ENCODE measurements around the gene JAK1. TPM values are rescaled to one million over a fixed set of nuclear protein-coding genes. Genes with fewer than 3 reads are reported as not detected.
A peak's percentile ranks its signal among the peaks of the same experiment; 100 is the strongest.

JAK1 gene
- total RNA-seq, 4 donors from 2014 or later: 112 to 158 (median 135) TPM

DNA sequence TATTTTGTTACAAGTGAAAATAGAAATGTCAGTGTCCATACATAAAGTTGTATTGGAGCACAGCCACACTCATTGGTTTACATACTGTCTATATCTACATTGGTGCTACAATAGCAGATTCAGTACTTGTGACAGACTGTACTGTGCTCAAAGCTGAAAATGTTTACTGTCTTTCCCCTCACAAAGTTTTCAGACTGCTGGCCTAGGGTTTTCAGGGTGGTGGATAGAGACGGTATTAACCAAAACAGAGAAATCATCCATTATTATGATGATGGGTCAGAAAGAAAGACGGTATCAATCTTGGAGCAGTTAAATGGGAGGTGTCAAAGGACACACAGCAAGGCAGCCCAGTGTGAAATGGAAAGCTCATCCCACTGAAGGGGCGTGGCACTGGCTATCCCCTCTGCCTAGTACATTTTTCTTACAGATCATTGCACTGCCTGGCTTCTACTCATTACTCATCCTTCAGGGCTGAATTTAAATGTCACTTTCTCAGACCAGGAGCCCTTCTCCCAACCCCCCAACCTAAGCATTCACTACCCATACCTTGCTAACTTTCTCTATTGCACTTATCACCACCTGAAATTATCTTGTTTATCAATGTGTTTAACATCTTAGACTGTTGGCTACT is 10.2 kb downstream of the JAK1 start:
- DNase-seq (ENCODE audit: extremely low spot score): no peak
- H3K4me1 ChIP-seq: peaks cover 39 to 64% (median 43%) of the 10 kb centered on the region in 4 donors
- WGBS: 63% methylated on average over 3 of the region's 3 CpGs
- no peak overlapping the region for H3K27ac ChIP-seq (replicated peaks in 1 of 4)
- no peak overlapping the region for H3K4me3 ChIP-seq
- no peaks in the 10 kb centered on the region for H3K27me3 ChIP-seq
- TF ChIP-seq EP300 (IDR thresholded peaks at IDR 0.05) (no peak), POLR2A (IDR thresholded peaks at IDR 0.05; ENCODE audit: low read depth) (no peak), POLR2AphosphoS5 (IDR thresholded peaks at IDR 0.05) (no peak)
- TF ChIP-seq, protein P1, sequence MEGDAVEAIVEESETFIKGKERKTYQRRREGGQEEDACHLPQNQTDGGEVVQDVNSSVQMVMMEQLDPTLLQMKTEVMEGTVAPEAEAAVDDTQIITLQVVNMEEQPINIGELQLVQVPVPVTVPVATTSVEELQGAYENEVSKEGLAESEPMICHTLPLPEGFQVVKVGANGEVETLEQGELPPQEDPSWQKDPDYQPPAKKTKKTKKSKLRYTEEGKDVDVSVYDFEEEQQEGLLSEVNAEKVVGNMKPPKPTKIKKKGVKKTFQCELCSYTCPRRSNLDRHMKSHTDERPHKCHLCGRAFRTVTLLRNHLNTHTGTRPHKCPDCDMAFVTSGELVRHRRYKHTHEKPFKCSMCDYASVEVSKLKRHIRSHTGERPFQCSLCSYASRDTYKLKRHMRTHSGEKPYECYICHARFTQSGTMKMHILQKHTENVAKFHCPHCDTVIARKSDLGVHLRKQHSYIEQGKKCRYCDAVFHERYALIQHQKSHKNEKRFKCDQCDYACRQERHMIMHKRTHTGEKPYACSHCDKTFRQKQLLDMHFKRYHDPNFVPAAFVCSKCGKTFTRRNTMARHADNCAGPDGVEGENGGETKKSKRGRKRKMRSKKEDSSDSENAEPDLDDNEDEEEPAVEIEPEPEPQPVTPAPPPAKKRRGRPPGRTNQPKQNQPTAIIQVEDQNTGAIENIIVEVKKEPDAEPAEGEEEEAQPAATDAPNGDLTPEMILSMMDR (IDR thresholded peaks at IDR 0.05): no peak
- no peaks in the 10 kb centered on the region for H3K36me3 ChIP-seq
- intact Hi-C loops (cut with DNase I): no loop called here
- no peaks in the 10 kb centered on the region for H3K9me3 ChIP-seq

DNA sequence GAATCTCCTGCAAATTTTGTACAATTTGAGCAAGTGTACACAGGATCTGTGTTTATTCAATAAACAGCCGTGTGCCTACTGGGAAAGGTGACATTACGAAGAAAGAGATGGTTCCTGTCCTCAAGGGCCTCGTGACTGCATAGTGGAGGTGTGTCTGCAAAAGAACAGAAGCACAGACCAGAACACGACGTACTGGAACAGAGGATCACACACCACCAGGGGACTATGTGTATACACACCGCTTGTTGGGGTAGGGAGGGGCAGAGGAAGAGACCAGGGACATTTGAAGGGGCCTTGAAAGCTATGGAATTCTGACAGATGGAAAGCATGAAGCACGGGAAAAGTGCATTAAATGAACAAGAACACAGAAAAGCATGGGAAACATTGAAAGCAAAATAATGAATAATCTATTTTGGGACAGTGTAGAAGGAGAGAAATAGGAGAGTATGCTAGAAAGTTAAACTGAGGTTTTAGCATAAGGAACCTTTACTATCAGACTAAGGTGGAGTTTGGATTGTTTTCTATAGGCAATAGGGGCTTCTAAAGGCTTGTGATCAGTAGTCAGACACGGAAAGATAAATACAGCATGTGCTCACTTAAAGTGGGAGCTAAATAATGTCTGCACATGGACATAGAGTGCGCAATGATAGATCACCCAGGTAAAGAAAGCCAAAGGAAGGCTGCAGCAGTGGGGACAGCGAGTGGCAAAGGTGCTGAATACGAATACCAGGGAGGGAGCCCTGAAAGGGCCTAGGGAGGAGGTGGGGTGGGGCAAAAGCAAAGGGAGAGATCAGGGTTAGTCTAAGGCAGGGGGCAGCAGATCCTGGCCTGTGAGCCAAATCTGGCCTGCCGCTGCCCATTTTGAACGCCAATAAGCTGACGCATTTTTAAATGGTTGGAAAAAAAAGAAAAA is 11.0 kb downstream of the JAK1 start:
- intact Hi-C loops (cut with DNase I): no loop called here
- Histone ChIP-seq H3K4me1 (peaks cover 36 to 62% (median 45%) of the 10 kb centered on the region in 4 donors), H3K27me3 (no peaks in the 10 kb centered on the region), H3K9me3 (no peaks in the 10 kb centered on the region), H3K27ac (replicated peaks in 1 of 4) (no peak overlapping the region), H3K4me3 (no peak overlapping the region), H3K36me3 (no peaks in the 10 kb centered on the region)
- DNase-seq (ENCODE audit: extremely low spot score): no peak
- TF ChIP-seq POLR2AphosphoS5 (IDR thresholded peaks at IDR 0.05): peak in 1 of 2 donors; percentile 60
- TF ChIP-seq, protein P1 (IDR thresholded peaks at IDR 0.05): no peak
- whole genome bisulfite sequencing: 73% methylated on average over 14 of the region's 14 CpGs

DNA sequence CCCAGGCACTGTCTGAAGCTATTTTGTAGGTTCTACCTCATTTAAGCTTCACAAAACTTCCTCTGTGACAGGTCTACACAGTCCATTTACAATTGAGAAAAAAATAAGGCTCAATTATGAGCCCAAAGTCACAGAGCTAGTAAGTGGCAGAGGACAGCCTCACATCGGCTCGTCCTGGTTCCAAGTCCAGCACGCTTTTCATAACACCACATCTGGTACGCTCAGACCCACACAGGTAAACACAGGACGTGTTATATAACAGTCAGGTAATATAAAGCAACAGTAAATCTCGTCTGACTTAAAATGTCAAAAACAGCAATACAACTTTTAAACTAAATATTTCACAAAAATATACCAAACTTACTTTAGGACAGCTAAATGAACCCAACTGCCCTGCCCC is 13.1 kb downstream of the JAK1 start:
- 77% methylated on average over 6 of the region's 6 CpGs for WGBS
- no peaks in the 10 kb centered on the region for H3K27me3 ChIP-seq
- no peaks in the 10 kb centered on the region for H3K9me3 ChIP-seq
- DNase-seq (ENCODE audit: extremely low spot score): no peak
- H3K4me3 ChIP-seq: no peak overlapping the region
- TF ChIP-seq, protein P1 (IDR thresholded peaks at IDR 0.05): no peak
- TF ChIP-seq POLR2A (IDR thresholded peaks at IDR 0.05; ENCODE audit: low read depth) (no peak), POLR2AphosphoS5 (IDR thresholded peaks at IDR 0.05) (no peak), EP300 (IDR thresholded peaks at IDR 0.05) (no peak)
- no peaks in the 10 kb centered on the region for H3K36me3 ChIP-seq
- H3K4me1 ChIP-seq: peaks cover 52 to 61% (median 58%) of the 10 kb centered on the region in 4 donors
- H3K27ac ChIP-seq (replicated peaks in 1 of 4): no peak overlapping the region
- intact Hi-C loops (cut with DNase I): no loop called here

DNA sequence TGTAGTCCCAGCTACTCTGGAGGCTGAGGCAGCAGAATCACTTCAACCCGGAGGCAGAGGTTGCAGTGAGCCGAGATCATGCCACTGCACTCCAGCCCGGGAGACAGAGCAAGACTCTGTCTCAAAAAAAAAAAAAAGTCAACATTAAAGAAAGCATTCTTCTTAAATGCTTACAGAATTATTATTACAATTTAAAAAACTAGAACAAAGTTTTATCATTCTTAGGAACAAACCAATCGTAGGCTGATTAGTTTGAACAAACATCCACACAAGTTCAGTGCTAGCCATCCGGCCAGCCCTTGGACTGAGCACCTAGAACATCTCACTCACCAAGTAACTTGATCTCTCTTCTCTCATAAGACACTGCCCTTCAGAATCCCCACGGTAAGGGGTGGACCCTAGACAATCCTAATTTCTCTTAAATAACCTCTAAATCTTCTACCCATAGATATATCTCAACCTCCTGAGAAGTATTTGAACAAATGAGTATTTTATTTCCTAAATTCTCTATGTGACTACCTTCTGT is 16.0 kb downstream of the JAK1 start:
- H3K4me1 ChIP-seq: peaks cover 31 to 45% (median 41%) of the 10 kb centered on the region in 4 donors
- no peak for DNase-seq (ENCODE audit: extremely low spot score)
- no peaks in the 10 kb centered on the region for H3K27me3 ChIP-seq
- WGBS: 70% methylated on average over 6 of the region's 6 CpGs
- H3K36me3 ChIP-seq: no peaks in the 10 kb centered on the region
- H3K9me3 ChIP-seq: no peaks in the 10 kb centered on the region
- H3K4me3 ChIP-seq: no peak overlapping the region
- TF ChIP-seq POLR2AphosphoS5 (IDR thresholded peaks at IDR 0.05) (no peak), EP300 (IDR thresholded peaks at IDR 0.05) (no peak), POLR2A (IDR thresholded peaks at IDR 0.05; ENCODE audit: low read depth) (no peak)
- TF ChIP-seq, protein P1 (IDR thresholded peaks at IDR 0.05): no peak
- H3K27ac ChIP-seq (replicated peaks in 1 of 4): no peak overlapping the region
- intact Hi-C loops (cut with DNase I): no loop called here

Measured in esophagus muscularis mucosa (tissue), 4 donors.